Measurements from ENCODE around the gene OR2T35.

DNA sequence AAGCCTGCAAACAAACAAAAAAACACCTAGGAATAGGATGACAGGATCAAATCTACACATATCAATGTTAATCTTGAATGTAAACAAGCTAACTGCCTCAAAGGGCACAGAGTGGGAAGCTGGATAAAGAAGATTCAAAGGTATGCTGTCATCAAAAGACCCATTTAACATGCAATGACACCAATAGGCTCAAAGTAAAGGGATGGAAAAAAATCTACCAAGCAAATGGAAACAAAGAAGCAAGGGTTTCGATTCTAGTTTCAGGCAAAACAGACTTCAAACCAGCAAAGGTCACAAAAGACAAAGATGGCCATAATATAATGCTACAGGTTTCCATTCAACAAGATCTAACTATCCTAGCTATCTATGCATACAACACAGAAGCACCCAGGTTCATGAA lies 31.3 kb downstream of the OR2T35 start:
- TF ChIP-seq, protein P1, sequence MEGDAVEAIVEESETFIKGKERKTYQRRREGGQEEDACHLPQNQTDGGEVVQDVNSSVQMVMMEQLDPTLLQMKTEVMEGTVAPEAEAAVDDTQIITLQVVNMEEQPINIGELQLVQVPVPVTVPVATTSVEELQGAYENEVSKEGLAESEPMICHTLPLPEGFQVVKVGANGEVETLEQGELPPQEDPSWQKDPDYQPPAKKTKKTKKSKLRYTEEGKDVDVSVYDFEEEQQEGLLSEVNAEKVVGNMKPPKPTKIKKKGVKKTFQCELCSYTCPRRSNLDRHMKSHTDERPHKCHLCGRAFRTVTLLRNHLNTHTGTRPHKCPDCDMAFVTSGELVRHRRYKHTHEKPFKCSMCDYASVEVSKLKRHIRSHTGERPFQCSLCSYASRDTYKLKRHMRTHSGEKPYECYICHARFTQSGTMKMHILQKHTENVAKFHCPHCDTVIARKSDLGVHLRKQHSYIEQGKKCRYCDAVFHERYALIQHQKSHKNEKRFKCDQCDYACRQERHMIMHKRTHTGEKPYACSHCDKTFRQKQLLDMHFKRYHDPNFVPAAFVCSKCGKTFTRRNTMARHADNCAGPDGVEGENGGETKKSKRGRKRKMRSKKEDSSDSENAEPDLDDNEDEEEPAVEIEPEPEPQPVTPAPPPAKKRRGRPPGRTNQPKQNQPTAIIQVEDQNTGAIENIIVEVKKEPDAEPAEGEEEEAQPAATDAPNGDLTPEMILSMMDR (IDR thresholded peaks at IDR 0.05), result no peak
- TF ChIP-seq EZH2 (IDR thresholded peaks at IDR 0.05; ENCODE audit: borderline replicate concordance, insufficient read depth, low read depth, low read length, poor library complexity, severe bottlenecking), result no peak
